Activated CD8-positive, alpha-beta memory T cell treated with anti-CD3 and anti-CD28 coated beads for 1 hour (primary cell): ENCODE data around the gene B3GLCT.

Experiments used
- DNase-seq, 2 donors: peaks; one replicate each; pipeline ENCODE4 v3.0.0-alpha.2; 2020; ENCODE audit warnings: low read depth in 1 of 2; ENCODE audit errors: extremely low read depth in 1 of 2

The B3GLCT gene

GRCh38 chr13:31221057-31221456 lies 21.3 kb downstream of the B3GLCT start:
- DNase-seq: no peak

- DNase-seq: no peak
These were observed 23.4 kb downstream of the B3GLCT start for GRCh38 chr13:31223215-31223614.

- DNase-seq: no peak
These were observed 23.9 kb downstream of the B3GLCT start for GRCh38 chr13:31223640-31224039.

GRCh38 chr13:31224174-31224669 lies 24.4 kb downstream of the B3GLCT start:
- DNase-seq: no peak

- no peak for DNase-seq
These were observed 25.3 kb downstream of the B3GLCT start for GRCh38 chr13:31224963-31225559.

GRCh38 chr13:31225998-31226675 lies 26.4 kb downstream of the B3GLCT start:
- DNase-seq: no peak

DNA sequence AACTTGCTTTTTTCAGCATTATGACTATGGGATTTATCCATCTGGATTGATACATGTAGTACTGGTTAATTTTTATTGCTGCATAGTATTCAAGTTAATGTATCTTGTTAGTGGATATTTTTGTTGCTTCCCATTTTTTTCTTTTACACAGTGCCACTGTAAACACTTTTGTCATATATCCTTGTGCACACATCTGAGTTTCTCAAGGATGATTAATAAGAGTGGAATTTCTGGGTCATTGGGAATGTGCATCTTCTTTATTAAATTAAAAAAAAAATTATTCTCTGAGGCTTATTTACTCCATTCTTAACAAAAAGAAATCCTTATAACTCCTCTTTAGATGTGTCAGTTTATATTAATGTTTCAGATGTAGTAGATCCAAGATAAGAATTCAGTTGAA lies 27.3 kb downstream of the B3GLCT start:
- no peak for DNase-seq

GRCh38 chr13:31227870-31228269 lies 28.1 kb downstream of the B3GLCT start:
- DNase-seq: no peak

DNA sequence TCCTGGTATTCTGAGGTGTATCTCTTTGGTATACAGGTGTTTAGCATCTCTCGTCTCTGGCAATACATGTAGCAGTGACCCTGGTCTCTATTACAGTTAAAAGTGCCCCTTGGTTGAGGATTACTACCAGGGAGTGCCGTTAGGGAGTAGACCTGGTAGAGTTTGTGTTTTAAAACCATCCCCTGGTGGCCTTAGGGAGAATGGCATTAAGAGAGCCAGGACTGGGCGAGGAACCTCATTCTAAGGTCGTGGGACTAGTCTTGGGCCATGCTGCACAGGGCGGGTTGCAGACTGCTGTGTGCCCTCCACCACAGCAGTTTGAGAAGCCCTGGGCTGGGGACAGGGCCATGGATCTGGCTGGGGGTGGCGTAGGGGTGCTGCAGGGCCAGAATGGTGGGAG lies 35.0 kb downstream of the B3GLCT start:
- no peak for DNase-seq

DNA sequence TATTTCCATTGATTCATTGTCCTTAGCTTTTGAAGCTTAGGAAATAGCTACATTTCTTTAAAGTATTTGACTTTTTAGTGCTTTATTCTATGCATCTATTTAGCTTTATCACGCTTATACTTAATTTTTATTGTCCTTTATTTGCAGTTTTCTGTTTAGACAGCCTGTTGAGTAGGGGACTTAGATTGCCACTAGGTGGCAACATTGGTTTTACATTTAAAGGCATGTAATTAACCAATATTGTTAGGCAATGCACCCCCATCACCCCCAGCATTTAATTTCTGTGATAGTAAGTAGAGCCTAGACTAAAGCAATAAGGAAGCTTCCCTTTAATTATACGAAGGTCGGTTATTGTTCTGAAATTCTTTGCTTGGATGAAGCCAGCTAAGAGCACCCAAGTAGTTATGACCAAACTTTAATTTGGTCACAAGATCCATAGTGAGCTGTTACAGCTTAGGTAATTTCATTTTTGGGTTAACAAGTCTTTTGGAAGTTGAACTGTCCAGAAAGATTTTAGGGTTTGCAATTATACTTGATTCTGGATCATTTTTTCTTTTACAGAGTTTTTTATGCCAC lies 36.5 kb downstream of the B3GLCT start:
- DNase-seq: no peak

GRCh38 chr13:31240921-31241320 lies 41.1 kb downstream of the B3GLCT start:
- DNase-seq: no peak

- DNase-seq: no peak
These were observed 42.6 kb downstream of the B3GLCT start for GRCh38 chr13:31242367-31242766.

DNA sequence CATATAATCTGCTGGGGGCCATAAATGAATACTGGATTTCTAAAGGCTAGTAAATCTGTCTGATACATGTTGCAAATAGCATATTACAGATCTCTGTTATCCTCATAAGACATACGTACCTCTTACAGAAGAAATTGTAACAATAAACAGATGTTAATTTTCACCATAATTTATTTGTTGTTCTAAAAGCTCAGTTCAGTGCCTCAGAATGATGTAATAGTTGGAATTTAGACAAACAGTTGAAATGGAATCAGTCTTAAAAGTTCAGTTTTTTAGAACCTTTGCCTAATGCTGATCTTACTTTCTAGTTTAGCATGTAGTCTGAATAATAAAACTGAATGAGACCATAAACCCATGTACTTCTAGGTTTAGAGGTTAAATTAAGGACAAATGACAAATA lies 43.1 kb downstream of the B3GLCT start:
- DNase-seq: no peak

- DNase-seq: no peak
These were observed 46.0 kb downstream of the B3GLCT start for GRCh38 chr13:31245598-31246373.

DNA sequence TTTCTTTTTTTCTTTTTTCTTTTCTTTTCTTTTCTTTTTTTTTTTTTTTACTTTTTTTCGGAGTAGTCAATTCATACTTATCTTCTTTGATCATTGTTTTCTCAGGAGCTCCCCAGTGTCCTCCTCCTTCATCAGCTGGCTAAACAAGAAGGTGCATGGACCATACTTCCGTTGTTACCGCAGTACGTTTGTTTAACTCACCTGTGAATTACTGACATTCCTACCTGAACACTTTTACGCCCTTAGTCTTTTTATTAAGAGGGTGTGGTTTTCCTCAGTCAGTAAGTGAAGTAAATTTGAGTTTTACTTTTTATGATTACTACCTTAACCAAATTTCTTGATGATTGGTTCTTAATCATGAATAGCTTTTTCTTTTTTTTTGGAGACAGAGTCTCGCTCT lies 47.1 kb downstream of the B3GLCT start:
- DNase-seq: no peak

DNA sequence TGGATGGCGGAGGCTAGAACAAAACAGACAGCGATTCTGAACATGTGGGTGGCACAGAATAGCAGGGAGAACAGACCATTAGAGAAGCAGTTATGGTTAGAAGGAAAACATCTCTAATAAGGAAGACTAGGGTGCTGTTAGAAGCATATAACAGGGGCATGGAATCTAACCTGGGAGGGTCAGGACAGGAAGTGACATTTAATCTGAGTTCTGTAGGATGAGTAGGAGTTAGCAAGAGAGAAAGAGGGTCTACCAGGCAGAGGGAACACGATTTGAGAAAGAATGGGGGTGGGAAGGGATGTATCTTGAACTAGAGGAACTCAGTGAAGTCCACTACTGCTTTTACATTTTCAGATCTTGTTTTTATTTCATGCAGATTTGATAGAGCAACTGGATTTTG lies 48.6 kb downstream of the B3GLCT start:
- DNase-seq: no peak

DNA sequence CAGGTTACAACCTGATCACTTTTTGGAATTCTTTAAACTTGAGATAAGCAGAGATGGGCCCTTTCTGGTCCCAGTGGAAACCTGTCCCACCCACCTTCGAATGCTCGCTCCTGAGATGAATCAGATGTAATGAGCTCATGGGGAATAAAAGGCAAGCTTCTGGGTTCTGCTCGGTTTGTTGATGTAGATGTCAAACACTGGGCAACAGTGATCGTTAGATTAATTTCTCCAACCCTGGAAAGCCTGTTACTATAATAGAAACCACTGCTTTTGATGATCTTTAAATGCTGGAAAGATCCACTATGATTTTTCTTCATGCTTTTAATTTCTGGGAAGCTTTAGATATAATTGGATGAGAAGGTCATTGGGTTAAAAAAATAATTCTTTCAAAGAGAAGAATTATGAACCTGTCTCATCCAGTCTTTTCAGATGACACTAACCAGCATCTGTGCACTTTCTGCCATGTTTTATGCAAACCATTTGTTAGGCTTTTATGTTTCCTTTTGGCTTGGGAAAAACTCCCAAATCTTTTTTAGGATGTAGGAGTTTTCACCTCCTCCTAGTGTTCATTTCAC lies 49.3 kb downstream of the B3GLCT start:
- no peak for DNase-seq

- no peak for DNase-seq
These were observed 50.7 kb downstream of the B3GLCT start for GRCh38 chr13:31250435-31250834.

- no peak for DNase-seq
These were observed 61.5 kb downstream of the B3GLCT start for GRCh38 chr13:31261241-31261640.

- no peak for DNase-seq
These were observed 63.6 kb downstream of the B3GLCT start for GRCh38 chr13:31263346-31263745.

- DNase-seq: no peak
These were observed 64.4 kb downstream of the B3GLCT start for GRCh38 chr13:31264151-31264550.
